A549 treated with dexamethasone at 1 μM for 4 hours (cell line): ENCODE data around the gene MTARC2. TPM values are rescaled to one million over a fixed set of nuclear protein-coding genes. Genes with fewer than 3 reads are reported as not detected.

Experiments used
- total RNA-seq: library from RNA; stranded (reverse); fragments of 200-300 nt; extraction: Qiagen RNA extraction; gene quantifications from 5 replicates; pipeline ENCODE4 v1.2.3, GENCODE V29; 2022

Gene MTARC2
- 8.9 to 14.4 TPM (median 10.7 TPM) in 5 replicates for total RNA-seq

GRCh38 chr1:220748089-220748934, at the start of gene MTARC2:
MTARC2 (plus strand) TSS chr1:220748322; CDS start chr1:220748532, 210 bp downstream.

GRCh38 chr1:220786337-220787068, 38.4 kb downstream of the MTARC2 start, which contains the start of gene MTARC1:
MTARC1 (plus strand) TSS chr1:220786913; CDS start chr1:220786945, 32 bp downstream.

Other genes starting within 250 kb of the MTARC2 start
- gene MARK1, start 220.2 kb upstream of the MTARC2 start, total RNA-seq, result 0.06 to 0.14 TPM (median 0.09 TPM) in 5 replicates
- 4.5 to 6.2 TPM (median 5.4 TPM) in 5 replicates for gene C1orf115, start 58.0 kb upstream of the MTARC2 start, total RNA-seq
- 7.4 to 10.1 TPM (median 10.0 TPM) in 5 replicates for gene MTARC1, start 38.6 kb downstream of the MTARC2 start, total RNA-seq
- 3.6 to 6.1 TPM (median 4.6 TPM) in 5 replicates for gene HLX, start 131.1 kb downstream of the MTARC2 start, total RNA-seq